Pancreas (tissue), 10 donors: Measurements from ENCODE around the gene ABHD8. TPM values are rescaled to one million over a fixed set of nuclear protein-coding genes. Genes with fewer than 3 reads are reported as not detected.

Experiments
- ATAC-seq, 4 donors: fragments of 200-7000 bp; cut with Tn5 transposase; one replicate each; pipeline versions ENCODE4 v1.8.0 to v1.9.1; 2020; ENCODE audit warnings: mild to moderate bottlenecking in 4 of 4, moderate library complexity in 4 of 4
- DNase-seq, 6 donors: peaks; one replicate each; pipeline ENCODE4 v3.0.0-alpha.2; 2020
- FAIRE-seq: peaks from 2 replicates; lab custom pipeline; 2012; peaks lifted over from hg19 to GRCh38; lab: Jason Lieb, UNC
- H3K27ac ChIP-seq, 4 donors: fragments of 200-600 bp; sonication (generic); 1 replicate in 3 of 4; 2 replicates in 1 of 4; pipeline versions ENCODE4 v1.5.0 to v1.8.0; 2020
- H3K27me3 ChIP-seq, 4 donors: fragments of 200-600 bp; one replicate each; pipeline ENCODE4 v1.8.0; 2021
- H3K36me3 ChIP-seq, 3 donors: fragments of 200-600 bp; sonication (generic) in 1 of 3; one replicate each; pipeline versions ENCODE4 v1.5.0 to v1.8.0; 2020 to 2021
- H3K4me1 ChIP-seq, 3 donors: fragments of 200-600 bp; one replicate each; pipeline ENCODE4 v1.8.0; 2021
- H3K4me3 ChIP-seq, 4 donors: fragments of 200-600 bp; sonication (generic) in 2 of 4; one replicate each; pipeline versions ENCODE4 v1.5.0 to v1.8.0; 2020 to 2021
- H3K9me3 ChIP-seq, 4 donors: fragments of 200-600 bp; one replicate each; pipeline ENCODE4 v1.8.0; 2021
- WGBS, 2 donors: extraction: QIAGEN DNeasy Blood & Tissue Kit; methylation state at CpG; one replicate each; pipeline ENCODE4 v1.1.7; 2013; 5-methylcytosine and 5-hydroxymethylcytosine counted together
- intact Hi-C, 3 donors: fragments of 100-400 bp; cut with DNase I; formaldehyde crosslinking; loops; one replicate each; pipeline versions ENCODE4 v1.11.1 to v1.14.2; 2022
- polyA plus RNA-seq, 2 donors: library from polyadenylated mRNA; stranded (reverse); fragments of 200-250 nt; gene quantifications; one replicate each; pipeline ENCODE4 v1.2.3, GENCODE V29; 2013
- total RNA-seq, 6 donors: library from RNA; stranded (reverse); fragmentation: NEBNext Ultra II Directional in 4 of 6; extraction: Animal tissue kit (Norgen Biotek cat#: 25700) in 4 of 6; gene quantifications; one replicate each; pipeline versions ENCODE4 v1.2.1 to v1.2.4, GENCODE V29; 2021 to 2023
- TF ChIP-seq, protein P1 (sequence below), 4 donors: fragments of 200-600 bp; sonication (generic) in 3 of 4; IDR thresholded peaks; one replicate each; pipeline versions ENCODE4 v1.5.0 to v1.8.0; 2021; ENCODE audit warnings: antibody characterized with exemption in 4 of 4
- donor health status: healthy with polysubstance abuse.
- donor health status: DM: no; HTN: no; CAD: no; lungs with moderate emphysema.
- donor health status: DM: no; HTN: no; CAD: no.
- donor health status: control.
- donor health status: control.
- donor health status: Bipolar disorder and iron deficiency.
- donor health status: DM: yes; HTN: yes; CAD: no.
- donor health status: DM: no; HTN: no; CAD: no.
- donor health status: DM: no; HTN: no; CAD: no.
- donor health status: DM: yes; HTN: yes; CAD: no.

ABHD8 gene
- total and polyA plus RNA-seq, 8 donors: 5.2 to 8.6 (median 6.6) TPM

DNA sequence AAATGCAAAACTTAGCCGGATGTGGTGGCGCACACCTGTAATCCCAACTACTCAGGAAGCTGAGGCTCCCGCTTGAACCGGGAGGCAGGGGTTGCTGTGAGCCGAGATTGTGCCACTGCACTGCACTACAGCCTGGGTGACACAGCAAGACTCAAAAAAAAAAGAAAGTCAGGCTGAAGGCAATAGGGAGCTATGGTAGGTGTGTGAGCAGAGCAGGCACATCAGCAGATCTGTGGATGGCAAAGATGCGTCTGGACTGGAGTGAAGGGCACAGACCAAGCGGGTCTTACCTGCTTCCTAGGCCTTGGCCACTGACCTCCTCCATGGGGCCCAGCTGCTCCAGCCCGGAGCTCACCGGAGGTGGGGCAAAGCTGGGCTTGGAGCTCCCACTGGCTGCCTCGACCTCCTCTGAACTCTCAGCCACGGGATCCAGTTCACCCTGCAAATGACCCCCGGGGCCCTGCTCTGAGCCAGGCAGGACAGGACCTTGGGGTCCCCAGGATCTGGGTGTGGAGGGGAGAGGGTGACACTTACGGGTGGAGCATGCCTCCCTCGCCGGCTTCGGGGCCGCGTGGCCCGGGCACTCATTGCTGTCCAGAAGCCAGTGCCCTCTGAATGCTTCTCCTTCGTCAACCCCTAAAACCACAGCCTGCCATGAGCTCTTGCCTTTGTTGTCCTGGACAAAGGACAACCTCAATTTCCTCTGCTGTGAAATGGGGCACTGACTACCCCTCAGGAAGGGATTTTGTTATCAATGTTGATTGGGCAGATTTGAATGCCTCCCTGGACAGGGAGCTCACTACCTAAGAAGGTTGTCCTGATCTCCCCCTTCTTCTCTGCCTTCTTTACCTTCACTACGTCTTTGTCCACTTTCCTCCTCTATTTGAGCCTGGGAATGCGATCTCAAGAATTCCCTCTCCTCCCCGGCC lies 39.2 kb downstream of the ABHD8 start:
- peaks cover 4 to 15% (median 14%) of the 10 kb centered on the region in 3 donors for H3K4me1 ChIP-seq
- no peaks in the 10 kb centered on the region for H3K36me3 ChIP-seq
- intact Hi-C loops: no loop called here
- DNase-seq: peak in 1 of 6 donors; percentile 64
- no peaks in the 10 kb centered on the region for H3K27me3 ChIP-seq
- FAIRE-seq: no peak
- no peaks in the 10 kb centered on the region for H3K9me3 ChIP-seq
- 83 to 85% methylated on average over 23 of the region's 23 CpGs for WGBS, 2 donors
- no peak overlapping the region for H3K27ac ChIP-seq
- no peak overlapping the region for H3K4me3 ChIP-seq
- ATAC-seq: no peak
- TF ChIP-seq, protein P1, sequence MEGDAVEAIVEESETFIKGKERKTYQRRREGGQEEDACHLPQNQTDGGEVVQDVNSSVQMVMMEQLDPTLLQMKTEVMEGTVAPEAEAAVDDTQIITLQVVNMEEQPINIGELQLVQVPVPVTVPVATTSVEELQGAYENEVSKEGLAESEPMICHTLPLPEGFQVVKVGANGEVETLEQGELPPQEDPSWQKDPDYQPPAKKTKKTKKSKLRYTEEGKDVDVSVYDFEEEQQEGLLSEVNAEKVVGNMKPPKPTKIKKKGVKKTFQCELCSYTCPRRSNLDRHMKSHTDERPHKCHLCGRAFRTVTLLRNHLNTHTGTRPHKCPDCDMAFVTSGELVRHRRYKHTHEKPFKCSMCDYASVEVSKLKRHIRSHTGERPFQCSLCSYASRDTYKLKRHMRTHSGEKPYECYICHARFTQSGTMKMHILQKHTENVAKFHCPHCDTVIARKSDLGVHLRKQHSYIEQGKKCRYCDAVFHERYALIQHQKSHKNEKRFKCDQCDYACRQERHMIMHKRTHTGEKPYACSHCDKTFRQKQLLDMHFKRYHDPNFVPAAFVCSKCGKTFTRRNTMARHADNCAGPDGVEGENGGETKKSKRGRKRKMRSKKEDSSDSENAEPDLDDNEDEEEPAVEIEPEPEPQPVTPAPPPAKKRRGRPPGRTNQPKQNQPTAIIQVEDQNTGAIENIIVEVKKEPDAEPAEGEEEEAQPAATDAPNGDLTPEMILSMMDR (IDR thresholded peaks at IDR 0.05): no peak

DNA sequence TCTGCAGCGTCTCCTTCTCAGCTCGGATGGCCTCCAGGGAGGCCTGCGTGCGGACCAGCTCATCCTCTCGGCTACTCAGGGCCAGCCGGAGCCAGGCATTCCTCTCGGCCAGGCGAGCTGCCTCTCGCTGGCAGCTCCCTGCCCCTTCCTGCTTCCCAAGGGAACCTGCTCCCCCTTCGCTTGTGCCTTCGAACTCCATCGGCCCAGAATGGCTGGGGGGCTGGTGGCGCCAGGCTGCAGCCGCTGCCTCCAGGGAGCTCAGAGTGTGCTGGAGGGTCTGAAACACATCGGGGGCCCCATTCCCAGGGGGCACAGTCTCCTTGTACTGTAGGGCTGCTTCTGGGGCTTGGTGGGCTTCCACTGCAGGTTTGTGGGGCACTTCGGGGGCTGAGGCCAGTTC lies 40.7 kb downstream of the ABHD8 start:
- H3K9me3 ChIP-seq: no peaks in the 10 kb centered on the region
- TF ChIP-seq, protein P1 (IDR thresholded peaks at IDR 0.05): no peak
- H3K27me3 ChIP-seq: no peaks in the 10 kb centered on the region
- FAIRE-seq: no peak
- DNase-seq: peak in 1 of 6 donors; percentile 54
- peaks cover 4 to 19% (median 9%) of the 10 kb centered on the region in 3 donors for H3K4me1 ChIP-seq
- 81 to 90% methylated on average over 16 of the region's 16 CpGs for WGBS, 2 donors
- H3K36me3 ChIP-seq: no peaks in the 10 kb centered on the region
- intact Hi-C loops: no loop called here
- ATAC-seq: no peak
- H3K4me3 ChIP-seq: no peak overlapping the region
- no peak overlapping the region for H3K27ac ChIP-seq

DNA sequence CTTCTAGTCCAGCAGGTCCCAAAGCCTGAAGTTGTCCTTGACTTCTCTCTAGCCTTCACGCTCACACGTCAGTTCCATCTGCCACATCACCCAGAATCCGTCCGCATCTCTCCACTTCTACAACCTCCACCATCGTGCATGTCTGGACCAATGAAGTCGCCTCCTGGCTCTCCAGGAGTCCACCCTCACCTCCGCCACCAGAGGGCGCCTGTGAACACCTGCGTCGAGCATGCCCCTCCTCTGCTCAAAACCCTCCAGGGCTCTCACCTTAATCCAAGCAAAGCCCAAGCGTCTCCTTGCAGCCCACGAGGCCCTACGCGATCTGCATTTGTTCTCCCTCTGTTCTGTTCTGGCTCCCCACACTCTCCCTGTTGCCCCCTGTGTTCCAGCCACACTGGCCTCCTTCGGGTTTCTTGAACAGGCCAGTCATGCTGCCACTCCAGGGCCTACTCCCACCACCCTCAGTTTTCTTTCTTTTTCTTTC lies 42.3 kb downstream of the ABHD8 start:
- FAIRE-seq: no peak
- 9 to 10% methylated on average over 15 of the region's 15 CpGs for WGBS, 2 donors
- Histone ChIP-seq H3K27me3 (no peaks in the 10 kb centered on the region), H3K4me1 (peaks cover 4 to 19% (median 9%) of the 10 kb centered on the region in 3 donors), H3K9me3 (no peaks in the 10 kb centered on the region), H3K4me3 (no peak overlapping the region), H3K36me3 (no peaks in the 10 kb centered on the region), H3K27ac (peak overlapping the region in 3 of 4 donors; percentile 51 to 66 (median 54))
- intact Hi-C loops: no loop called here
- peak; percentile 82 to 95 (median 91) for DNase-seq
- TF ChIP-seq, protein P1 (IDR thresholded peaks at IDR 0.05): peak; percentile 83 to 93 (median 87)
- ATAC-seq: peak; percentile 92 to 95 (median 93)

DNA sequence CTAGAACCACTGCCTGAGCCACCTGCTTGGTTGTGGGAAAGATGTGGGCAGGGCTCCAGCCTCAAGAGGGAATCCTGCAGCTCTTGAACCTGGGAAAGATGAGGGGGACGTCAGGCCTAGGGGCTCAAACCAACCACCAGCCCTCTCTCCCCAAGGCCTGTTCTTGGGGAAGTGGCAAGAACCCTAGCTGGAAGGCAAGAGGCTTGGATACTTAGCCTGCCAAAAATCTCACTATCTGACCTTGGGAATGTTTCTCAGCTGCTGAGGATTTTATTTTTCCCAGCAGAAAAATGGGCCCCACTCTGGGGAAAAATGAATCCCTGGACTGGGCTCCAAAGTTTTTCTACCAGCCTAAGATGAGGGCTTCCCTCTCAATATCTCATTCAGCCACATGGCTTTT lies 43.3 kb downstream of the ABHD8 start:
- Histone ChIP-seq H3K4me3 (peak overlapping the region in 1 of 4 donors; percentile 6), H3K36me3 (no peaks in the 10 kb centered on the region), H3K9me3 (no peaks in the 10 kb centered on the region), H3K27me3 (no peaks in the 10 kb centered on the region), H3K27ac (peak overlapping the region; percentile 54 to 66 (median 58)), H3K4me1 (peaks cover 4 to 22% (median 9%) of the 10 kb centered on the region in 3 donors)
- ATAC-seq (peak; percentile 68 to 76 (median 70)), DNase-seq (peak in 3 of 6 donors; percentile 46 to 67 (median 63)), FAIRE-seq (no peak)
- intact Hi-C loops: no loop called here
- TF ChIP-seq, protein P1 (IDR thresholded peaks at IDR 0.05): no peak
- 26 to 28% methylated on average over 1 of the region's 1 CpG for WGBS, 2 donors
